DMS 273 (cell line): ENCODE results near the gene CREBRF.
"Not testable (repeated sequence)": the region's sequence is repeated elsewhere in the genome, so short reads cannot be mapped to it uniquely, and the experiment has no call there.

Experiments used
- DNase-seq: peaks from one replicate; lab custom pipeline; 2025; ENCODE audit not compliant: unreplicated experiment; lab: John Stamatoyannopoulos, UW

CREBRF gene

GRCh38 chr5:173055983-173056782, at the start of gene CREBRF:
Gene CREBRF, plus strand, starts transcription at chr5:173056352. Its CDS starts 24,424 bp downstream, at chr5:173080776.
- DNase-seq, result peak; percentile 99

DNA sequence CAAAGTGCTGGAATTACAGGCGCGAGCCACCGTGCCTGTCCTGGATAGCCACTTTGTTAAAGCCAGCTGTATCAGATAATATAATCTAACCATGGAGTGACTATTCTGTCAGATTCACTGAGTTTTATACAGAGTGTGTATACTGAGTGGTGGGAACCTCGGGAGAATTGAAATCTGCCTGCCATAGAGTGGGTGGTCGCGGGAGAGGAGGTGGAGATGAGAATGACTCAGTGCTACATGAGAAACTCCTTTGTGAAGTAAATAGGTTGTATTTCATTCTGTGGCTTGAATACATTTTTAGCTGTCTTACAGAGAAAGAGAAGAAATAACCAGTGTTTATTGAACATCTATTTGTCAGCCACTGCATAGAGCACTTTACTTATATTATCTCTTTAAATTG, 46.1 kb upstream of the CREBRF start:
- DNase-seq, result no peak

DNA sequence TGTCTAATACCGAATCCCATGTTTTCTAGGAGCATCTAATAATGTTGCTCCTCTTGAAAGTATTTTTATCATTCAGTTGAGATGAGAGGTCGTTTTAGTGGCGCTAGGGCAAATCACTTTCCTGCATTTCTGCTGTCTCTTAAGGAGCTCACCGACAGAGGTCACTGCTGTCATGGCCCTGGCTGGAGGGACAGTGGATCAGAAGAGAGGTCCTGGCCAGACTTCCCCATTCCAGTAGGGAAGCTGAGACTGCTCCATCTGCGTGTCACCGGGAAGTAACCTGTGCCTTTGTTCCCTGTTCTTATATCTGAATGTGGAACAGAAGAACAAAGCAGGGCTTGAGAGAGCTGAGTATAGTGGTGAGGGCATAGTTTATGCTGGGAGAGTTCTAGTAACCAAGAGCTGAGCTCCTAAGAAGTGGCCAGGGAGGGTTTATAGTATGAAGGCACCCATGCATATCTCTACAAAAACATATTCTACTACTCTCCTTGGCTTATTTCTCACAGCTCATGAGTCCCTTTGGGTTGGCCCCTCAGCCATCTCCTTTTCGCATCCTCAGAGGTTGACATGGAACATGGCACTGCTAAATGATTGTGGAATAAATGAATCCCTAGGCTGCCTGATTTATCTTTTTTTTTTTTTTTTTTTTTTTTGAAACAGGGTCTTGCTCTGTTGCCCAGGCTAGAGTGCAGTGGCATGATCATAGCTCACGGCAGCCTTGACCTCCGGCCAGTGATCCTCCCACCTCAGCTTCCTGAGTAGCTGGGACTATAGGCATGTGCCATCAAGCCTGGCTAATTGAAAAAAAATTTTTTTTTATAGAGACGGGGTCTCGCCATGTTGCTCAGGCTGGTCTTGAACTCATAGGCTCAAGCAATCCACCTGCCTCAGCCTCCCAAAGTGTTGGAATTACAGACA, 45.3 kb upstream of the CREBRF start:
- DNase-seq, result no peak

- DNase-seq, result no peak
These were observed 44.6 kb upstream of the CREBRF start for GRCh38 chr5:173011566-173011965.

GRCh38 chr5:173012882-173013281, 43.3 kb upstream of the CREBRF start:
- no peak for DNase-seq

- DNase-seq, result no peak
These were observed 41.5 kb upstream of the CREBRF start for GRCh38 chr5:173014671-173015070.

GRCh38 chr5:173015192-173015591, 41.0 kb upstream of the CREBRF start:
- DNase-seq, result no peak

- no peak for DNase-seq
These were observed 40.3 kb upstream of the CREBRF start for GRCh38 chr5:173015598-173016455.

DNA sequence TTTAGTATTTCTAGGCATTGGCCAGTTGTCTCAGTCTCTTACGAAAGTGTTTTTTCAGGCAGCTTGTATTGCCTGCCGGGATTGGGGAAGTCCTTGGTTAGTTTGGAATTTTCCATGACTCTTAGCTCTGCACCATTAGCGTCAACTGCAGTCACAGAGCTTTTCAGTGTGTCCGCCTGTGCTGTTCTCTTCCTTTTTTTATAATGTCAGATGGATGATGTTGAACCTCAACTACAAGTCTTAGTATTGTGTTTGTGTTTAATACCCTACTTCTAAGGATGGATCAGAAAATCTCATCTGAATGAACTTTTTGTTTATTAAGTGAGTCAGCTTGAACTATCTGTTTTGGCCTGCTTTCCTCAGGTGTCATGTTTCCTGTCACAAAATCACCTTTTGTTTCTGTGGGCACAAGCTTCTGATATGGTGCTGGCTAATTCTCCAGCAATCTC, 39.5 kb upstream of the CREBRF start:
- DNase-seq, result no peak

- DNase-seq, result not testable (repeated sequence)
These were observed 39.1 kb upstream of the CREBRF start for GRCh38 chr5:173017087-173017486.

GRCh38 chr5:173018358-173018757, 37.8 kb upstream of the CREBRF start:
- no peak for DNase-seq

DNA sequence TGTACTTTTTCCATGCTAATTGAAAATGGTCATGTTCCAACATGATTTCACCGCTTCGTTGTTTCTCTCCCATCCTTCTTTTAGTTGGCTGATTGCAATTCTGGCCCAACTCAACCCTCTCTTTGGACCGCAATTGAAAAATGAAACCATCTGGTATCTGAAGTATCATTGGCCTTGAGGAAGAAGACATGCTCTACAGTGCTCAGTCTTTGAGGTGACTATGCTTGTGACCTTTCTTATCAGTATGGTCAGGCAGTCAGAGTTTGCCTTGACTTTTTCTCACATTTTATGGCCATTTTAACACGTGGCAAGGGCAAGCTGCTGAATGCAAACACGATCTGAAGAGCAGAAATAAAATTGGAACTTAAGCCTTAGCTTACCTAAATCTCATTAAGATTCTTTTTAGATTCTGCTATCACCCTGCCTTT, 36.0 kb upstream of the CREBRF start:
- DNase-seq, result no peak

DNA sequence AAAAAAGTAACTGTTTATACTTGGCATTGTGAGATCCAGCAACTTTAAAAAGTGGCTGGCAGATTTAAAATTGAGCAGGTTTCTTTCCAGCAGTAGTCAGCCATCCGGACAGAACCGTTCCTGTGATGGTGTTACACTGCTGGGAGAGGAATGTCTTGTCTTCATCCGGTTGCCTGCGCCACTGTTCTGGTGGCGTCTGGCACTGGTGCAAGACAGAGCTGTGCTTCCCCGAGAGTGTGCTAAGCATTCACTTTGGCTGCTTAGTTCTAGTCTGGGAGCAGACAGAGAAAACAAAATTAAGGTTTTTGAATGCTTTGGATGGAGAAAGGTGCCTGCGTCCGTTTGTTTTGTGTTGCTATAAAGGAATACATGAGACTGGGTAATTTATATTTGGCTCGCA, 35.5 kb upstream of the CREBRF start:
- no peak for DNase-seq

- peak; percentile 26 for DNase-seq
These were observed 30.5 kb upstream of the CREBRF start for GRCh38 chr5:173025651-173026050.

GRCh38 chr5:173027905-173028304, 28.2 kb upstream of the CREBRF start:
- DNase-seq, result no peak

GRCh38 chr5:173028811-173029327, 27.3 kb upstream of the CREBRF start:
- DNase-seq, result no peak

DNA sequence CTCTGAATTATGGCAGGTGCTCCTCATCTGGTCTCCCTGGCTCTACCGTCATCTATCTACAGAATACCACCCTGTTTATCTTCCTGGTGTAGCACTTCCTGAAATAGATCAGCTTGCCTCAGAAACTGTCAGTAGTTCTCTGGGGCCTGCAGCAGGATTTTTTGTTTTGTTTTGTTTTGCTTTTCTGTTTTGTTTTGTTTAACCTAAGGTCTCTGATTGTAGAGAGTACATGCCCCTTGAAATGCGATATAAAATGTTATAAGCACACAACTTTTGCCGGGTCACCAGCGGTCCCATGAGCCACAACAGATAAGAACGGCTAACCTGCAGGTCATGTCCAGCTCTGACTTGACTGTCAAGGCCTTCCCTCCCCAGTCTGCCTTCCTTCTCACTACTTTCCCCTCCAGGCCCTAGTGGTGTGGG, 26.6 kb upstream of the CREBRF start:
- DNase-seq, result no peak

DNA sequence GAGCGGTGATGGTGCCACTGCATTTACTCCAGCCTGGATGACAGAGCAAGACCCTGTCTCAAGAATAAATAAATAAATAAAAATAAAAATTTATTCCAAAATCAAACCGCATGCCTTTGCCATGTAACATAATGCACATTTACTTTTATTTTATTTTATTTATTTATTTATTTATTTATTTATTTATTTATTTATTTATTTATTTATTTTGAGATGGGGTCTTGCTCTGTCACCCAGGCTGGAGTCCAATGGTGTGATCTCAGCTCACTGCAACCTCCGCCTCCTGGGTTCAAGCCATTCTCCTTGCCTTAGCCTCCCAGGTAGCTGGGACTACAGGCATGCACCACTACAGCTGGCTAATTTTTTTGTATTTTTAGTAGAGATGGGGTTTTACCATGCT, 24.1 kb upstream of the CREBRF start:
- DNase-seq, result not testable (repeated sequence)

- no peak for DNase-seq
These were observed 23.4 kb upstream of the CREBRF start for GRCh38 chr5:173032730-173033129.

DNA sequence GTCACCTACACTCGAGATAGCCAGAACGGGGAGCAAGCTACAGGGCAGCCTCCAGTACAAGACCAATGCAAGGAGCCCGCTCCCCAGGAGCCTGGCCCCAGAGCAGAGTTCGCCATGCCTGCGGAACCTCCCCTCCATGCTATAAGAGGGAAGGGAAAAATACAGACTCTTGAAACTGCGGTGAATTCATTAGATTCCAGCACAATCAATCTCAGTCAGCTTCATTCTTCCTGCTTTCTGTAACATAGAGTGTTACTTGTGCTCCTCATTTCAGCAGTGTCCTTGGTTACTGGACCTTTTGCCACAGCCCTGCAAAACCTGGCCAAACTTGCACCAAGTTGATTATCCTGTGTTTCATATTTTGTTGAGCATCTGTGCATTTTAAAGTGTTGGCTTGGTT, 22.2 kb upstream of the CREBRF start:
- no peak for DNase-seq
